Measurements from ENCODE around the gene FRMD5. TPM values are rescaled to one million over a fixed set of nuclear protein-coding genes. Genes with fewer than 3 reads are reported as not detected.

Gene FRMD5
- total RNA-seq, 1 experiment from 2014 or later: 6.5 TPM

DNA sequence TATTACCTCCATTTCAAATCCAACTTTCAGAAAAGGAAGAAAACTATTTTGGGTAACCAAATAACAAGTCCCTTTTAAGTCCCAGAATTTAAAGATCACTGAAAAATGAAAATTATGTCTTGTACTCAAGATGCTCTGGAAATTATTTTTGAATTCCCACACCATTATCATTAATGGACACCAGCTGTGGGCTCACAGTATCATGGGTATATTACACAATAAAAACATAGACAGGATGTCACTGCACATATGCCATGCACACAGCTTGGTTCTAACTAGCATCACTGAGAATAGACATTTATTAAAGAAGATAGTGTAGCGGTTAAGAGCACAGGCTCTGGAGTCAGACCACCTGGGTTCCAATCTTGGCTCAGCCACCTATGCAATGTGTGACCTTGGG, 130.4 kb downstream of the FRMD5 start:
- Histone ChIP-seq H3K4me1 (replicated peaks; ENCODE audit: insufficient read depth) (no peaks in the 10 kb centered on the region), H3K27ac (no peak overlapping the region), H3F3A (ENCODE audit: insufficient read depth, low read depth) (no peaks in the 10 kb centered on the region), H3K4me3 (no peak overlapping the region), H3K36me3 (ENCODE audit: low read depth) (no peaks in the 10 kb centered on the region), H2AFZ (no peak overlapping the region), H3K27me3 (ENCODE audit: insufficient read depth, low read depth) (no peaks in the 10 kb centered on the region), H3K79me2 (ENCODE audit: low read depth) (no peaks in the 10 kb centered on the region), H3K9me3 (ENCODE audit: insufficient read depth, low read depth) (no peaks in the 10 kb centered on the region), H4K20me1 (ENCODE audit: insufficient read depth) (no peaks in the 10 kb centered on the region), H3K4me2 (no peak overlapping the region), H3K9me2 (ENCODE audit: insufficient read depth) (no peaks in the 10 kb centered on the region)
- BruUV-seq (replicated peaks): no TSS peak
- CTCF ChIA-PET: no interaction called here
- no peak for TF ChIP-seq CTCF (conservative IDR thresholded peaks at IDR 0.05)
- no peak for TF ChIP-seq EZH2 (IDR thresholded peaks at IDR 0.05; ENCODE audit: low read depth)
- POLR2A ChIA-PET (ENCODE audit: unreplicated experiment): no interaction called here
- DNase-seq: no peak
- intact Hi-C loops (cut with micrococcal nuclease; ENCODE audit: unreplicated experiment): loop anchor here (10.0 kb wide), 1 partner anchor 130 kb away; the partner anchor contains the start of gene FRMD5

- Histone ChIP-seq H3K27ac (no peak overlapping the region), H3K9me3 (ENCODE audit: insufficient read depth, low read depth) (no peaks in the 10 kb centered on the region), H3K36me3 (ENCODE audit: low read depth) (no peaks in the 10 kb centered on the region), H3K4me1 (replicated peaks; ENCODE audit: insufficient read depth) (no peaks in the 10 kb centered on the region), H3K4me2 (no peak overlapping the region), H3K4me3 (no peak overlapping the region), H2AFZ (no peak overlapping the region), H3K27me3 (ENCODE audit: insufficient read depth, low read depth) (no peaks in the 10 kb centered on the region), H3K79me2 (ENCODE audit: low read depth) (no peaks in the 10 kb centered on the region), H3F3A (ENCODE audit: insufficient read depth, low read depth) (no peaks in the 10 kb centered on the region), H4K20me1 (ENCODE audit: insufficient read depth) (no peaks in the 10 kb centered on the region), H3K9me2 (ENCODE audit: insufficient read depth) (no peaks in the 10 kb centered on the region)
- CTCF ChIA-PET: no interaction called here
- no peak for TF ChIP-seq EZH2 (IDR thresholded peaks at IDR 0.05; ENCODE audit: low read depth)
- no peak for TF ChIP-seq CTCF (conservative IDR thresholded peaks at IDR 0.05)
- DNase-seq: no peak
- intact Hi-C loops (cut with micrococcal nuclease; ENCODE audit: unreplicated experiment): no loop called here
- POLR2A ChIA-PET (ENCODE audit: unreplicated experiment): no interaction called here
- no TSS peak for BruUV-seq (replicated peaks)
Measured at GRCh38 chr15:44058126-44058525, 136.9 kb downstream of the FRMD5 start.

DNA sequence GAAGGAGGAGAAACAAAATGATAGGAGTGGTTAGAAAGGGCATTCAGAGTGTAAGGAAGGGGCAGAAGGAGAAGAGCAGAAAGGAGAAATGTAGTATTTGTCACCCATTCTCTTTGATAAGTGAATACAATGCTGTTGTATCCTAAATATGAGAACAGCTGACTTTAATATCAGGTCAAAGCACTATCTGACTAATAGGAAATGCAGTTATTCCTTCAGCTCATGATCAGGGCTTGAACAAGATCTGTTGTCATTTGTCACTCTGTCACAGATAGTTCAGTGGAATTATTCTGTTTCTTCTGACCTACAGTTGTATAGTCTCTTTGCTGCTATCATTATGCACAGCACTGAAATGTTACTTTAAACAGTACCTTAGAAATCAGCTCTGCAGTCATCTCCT, 149.4 kb downstream of the FRMD5 start:
- no TSS peak for BruUV-seq (replicated peaks)
- no peak overlapping the region for H3K4me3 ChIP-seq
- POLR2A ChIA-PET (ENCODE audit: unreplicated experiment): interaction anchor here (0.7 kb wide), 1 partner anchor 25 kb away, joined by 5 read pairs; no protein-coding TSS in a partner anchor
- TF ChIP-seq CTCF (conservative IDR thresholded peaks at IDR 0.05) (no peak), EZH2 (IDR thresholded peaks at IDR 0.05; ENCODE audit: low read depth) (no peak)
- no peak overlapping the region for H3K27ac ChIP-seq
- no peak for DNase-seq
- H3K4me1 ChIP-seq (replicated peaks; ENCODE audit: insufficient read depth): no peaks in the 10 kb centered on the region
- H3K9me2 ChIP-seq (ENCODE audit: insufficient read depth): no peaks in the 10 kb centered on the region
- H2AFZ ChIP-seq: no peak overlapping the region
- no peaks in the 10 kb centered on the region for H4K20me1 ChIP-seq (ENCODE audit: insufficient read depth)
- H3K27me3 ChIP-seq (ENCODE audit: insufficient read depth, low read depth): no peaks in the 10 kb centered on the region
- H3K79me2 ChIP-seq (ENCODE audit: low read depth): no peaks in the 10 kb centered on the region
- intact Hi-C loops (cut with micrococcal nuclease; ENCODE audit: unreplicated experiment): no loop called here
- CTCF ChIA-PET: no interaction called here
- H3K4me2 ChIP-seq: no peak overlapping the region
- H3K9me3 ChIP-seq (ENCODE audit: insufficient read depth, low read depth): no peaks in the 10 kb centered on the region
- H3K36me3 ChIP-seq (ENCODE audit: low read depth): no peaks in the 10 kb centered on the region
- H3F3A ChIP-seq (ENCODE audit: insufficient read depth, low read depth): no peaks in the 10 kb centered on the region
